GM12878 (cell line): ENCODE measurements around the gene DCAF5. TPM values are rescaled to one million over a fixed set of nuclear protein-coding genes. Genes with fewer than 3 reads are reported as not detected.
A peak's percentile ranks its signal among the peaks of the same experiment; 100 is the strongest.

Source experiments
- ATF7 ChIP-seq: fragments of 450-650 bp; IDR thresholded peaks from 2 replicates; pipeline ENCODE4 v1.6.1; 2016; ENCODE audit warnings: low read depth, mild to moderate bottlenecking
- CBX5 ChIP-seq: sonication (generic); IDR thresholded peaks from 2 replicates; pipeline ENCODE4 v1.6.1; 2016; ENCODE audit warnings: low read depth, moderate library complexity, mild to moderate bottlenecking, inconsistent platforms
- CREB1 ChIP-seq: IDR thresholded peaks from 2 replicates; pipeline ENCODE4 v1.6.1; 2012; ENCODE audit warnings: low read depth, mild to moderate bottlenecking, inconsistent platforms
- GATAD2B ChIP-seq: fragments of 450-650 bp; conservative IDR thresholded peaks from 2 replicates; pipeline ENCODE4 v1.6.1; 2017; ENCODE audit warnings: low read depth, mild to moderate bottlenecking, moderate library complexity
- HDGF ChIP-seq: fragments of 450-650 bp; IDR thresholded peaks from 2 replicates; pipeline ENCODE4 v1.6.1; 2016; ENCODE audit warnings: antibody characterized with exemption
- JUNB ChIP-seq: IDR thresholded peaks from 2 replicates; pipeline ENCODE4 v1.6.1; 2016; ENCODE audit warnings: antibody characterized with exemption, mild to moderate bottlenecking
- MYB ChIP-seq: fragments of 150-350 bp; IDR thresholded peaks from 2 replicates; pipeline ENCODE4 v1.6.1; 2014; ENCODE audit warnings: mild to moderate bottlenecking, low read depth, low read length, borderline replicate concordance
- NFYA ChIP-seq: IDR thresholded peaks from 2 replicates; pipeline ENCODE4 v1.6.1; 2011; ENCODE audit warnings: low read depth, mild to moderate bottlenecking, low read length, improper control_type of control experiment, borderline replicate concordance
- NRF1 ChIP-seq: conservative IDR thresholded peaks from 2 replicates; pipeline ENCODE4 v1.6.1; 2011; ENCODE audit warnings: mild to moderate bottlenecking, low read depth, low read length, improper control_type of control experiment
- RAD21 ChIP-seq: IDR thresholded peaks from 2 replicates; pipeline ENCODE4 v1.6.1; 2011; ENCODE audit warnings: mild to moderate bottlenecking, low read depth, low read length, moderate library complexity; ENCODE audit not compliant: insufficient read depth
- RFX5 ChIP-seq: IDR thresholded peaks from 2 replicates; pipeline ENCODE4 v1.6.1; 2011; ENCODE audit warnings: low read depth, low read length, improper control_type of control experiment
- RUNX3 ChIP-seq: IDR thresholded peaks from 2 replicates; pipeline ENCODE4 v1.6.1; 2012; ENCODE audit warnings: low read length, inconsistent platforms
- SRF ChIP-seq, 2 experiments: IDR thresholded peaks; 2 replicates each; pipeline ENCODE4 v1.6.1; 2011; ENCODE audit warnings: low read depth in 2 of 2, low read length in 2 of 2, mild to moderate bottlenecking in 1 of 2, moderate library complexity in 1 of 2
- YBX1 ChIP-seq: fragments of 450-650 bp; IDR thresholded peaks from 2 replicates; pipeline ENCODE4 v1.6.1; 2016; ENCODE audit warnings: antibody characterized with exemption
- YY1 ChIP-seq: IDR thresholded peaks from 2 replicates; pipeline ENCODE4 v1.6.1; 2011; ENCODE audit warnings: low read depth, mild to moderate bottlenecking, low read length
- ZNF217 ChIP-seq: fragments of 450-650 bp; IDR thresholded peaks from 2 replicates; pipeline ENCODE4 v1.6.1; 2017; ENCODE audit warnings: antibody characterized with exemption, mild to moderate bottlenecking
- polyA plus RNA-seq, 11 experiments: library from polyadenylated mRNA; depleted of rRNA in 4 of 11; unstranded in 6 of 11; stranded (reverse) in 5 of 11; fragments of >200 nt; fragmentation: Nextera tagmentation in 4 of 11; fragmentation: Illumina TruSeq in 1 of 11; extraction: Ambion mirVana in 4 of 11; extraction: Trizol in 1 of 11; gene quantifications; 1 replicate in 1 of 11; 2 replicates in 10 of 11; pipeline versions ENCODE4 v1.2.1 to v1.2.3, GENCODE V29; 2011 to 2016; ENCODE audit warnings: inconsistent platforms in 2 of 11, missing spikeins in 2 of 11, low read depth in 1 of 11
- total RNA-seq, 4 experiments: library from RNA; depleted of rRNA in 3 of 4; stranded (reverse); fragments of >200 nt in 3 of 4; fragmentation: Illumina TruSeq in 1 of 4; extraction: Trizol in 1 of 4; gene quantifications; 2 replicates each; pipeline versions ENCODE4 v1.2.1 to v1.2.3, GENCODE V29; 2013 to 2021
- TF ChIP-seq, protein P1 (sequence below): fragments of 450-650 bp; IDR thresholded peaks from 2 replicates; pipeline ENCODE4 v1.6.1; 2017; ENCODE audit warnings: mild to moderate bottlenecking, moderate library complexity
- TF ChIP-seq, protein P2 (sequence below): fragments of 450-650 bp; formaldehyde crosslinking; IDR thresholded peaks from 2 replicates; pipeline ENCODE4 v1.4.0; 2022; ENCODE audit warnings: mild to moderate bottlenecking, moderate library complexity
- TF ChIP-seq, protein P3 (sequence below): fragments of 450-650 bp; IDR thresholded peaks from 2 replicates; pipeline ENCODE4 v1.6.1; 2014; ENCODE audit warnings: mild to moderate bottlenecking
- TF ChIP-seq, protein P4 (sequence below): IDR thresholded peaks from 2 replicates; pipeline ENCODE4 v1.6.1; 2012; ENCODE audit warnings: low read depth, low read length, improper control_type of control experiment
- TF ChIP-seq, protein P5 (sequence below): fragments of 450-650 bp; conservative IDR thresholded peaks from 2 replicates; pipeline ENCODE4 v1.6.1; 2017; ENCODE audit warnings: mild to moderate bottlenecking, moderate library complexity

The DCAF5 gene
- total and polyA plus RNA-seq, 10 of the 15 experiments (the other 5 are each of a cell fraction or from before 2014, with no cell fraction given), result 6.8 to 38.1 (median 19.1) TPM

DNA sequence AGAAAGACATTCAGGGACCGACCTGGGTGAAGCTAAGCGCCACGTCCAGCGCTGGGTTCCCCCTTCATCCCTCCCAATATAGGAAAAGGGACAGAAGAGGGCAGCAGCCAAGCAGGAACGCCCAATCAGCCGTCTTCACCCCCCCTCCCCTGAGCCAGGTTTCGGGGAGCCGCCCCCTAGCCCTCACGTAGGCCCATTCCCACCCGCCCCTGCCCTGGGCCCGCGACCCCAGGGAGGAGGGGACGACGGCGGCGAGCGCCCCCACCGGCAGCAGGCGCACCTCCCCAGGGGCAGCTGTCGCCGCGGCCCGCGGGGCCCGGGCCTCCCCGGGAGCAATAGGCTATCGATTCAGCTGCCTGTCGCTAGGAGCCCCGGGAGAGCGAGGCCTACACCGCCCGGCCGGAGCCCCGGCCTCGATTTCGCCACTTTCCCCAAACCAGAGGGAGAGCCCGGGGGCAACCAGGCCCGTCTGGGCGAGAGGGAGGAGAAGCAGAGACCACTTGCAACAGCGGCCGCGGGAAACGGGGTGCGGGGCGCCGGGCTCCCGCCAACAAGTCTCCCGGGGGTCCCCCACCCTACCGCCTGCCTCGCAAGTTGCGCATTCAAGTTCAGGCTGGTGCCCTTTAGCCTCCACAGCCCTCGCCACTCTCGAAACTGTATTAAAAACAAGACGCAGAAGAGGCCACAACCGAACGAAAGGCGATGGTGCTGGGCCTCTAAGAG is 1.3 kb downstream of the DCAF5 start (continued):
- TF ChIP-seq RUNX3 (no peak), RAD21 (peak; percentile 45; the same call in 1 of the 2 replicates), HDGF (no peak), NFYA (no peak), YBX1 (no peak), ATF7 (no peak), CBX5 (peak; percentile 81), RFX5 (peak; percentile 87), MYB (no peak), SRF (IDR thresholded peaks at IDR 0.05; ENCODE audit: low read depth in 2 of 2, low read length in 2 of 2) (peak; percentile 62 to 97), ZNF217 (0 out of 2 replicates have a peak, but pooled peaks have one; percentile 41), NRF1 (no peak), JUNB (no peak), YY1 (peak; percentile 89), GATAD2B (peak; percentile 95), CREB1 (peak; percentile 48)
- TF ChIP-seq, protein P1, sequence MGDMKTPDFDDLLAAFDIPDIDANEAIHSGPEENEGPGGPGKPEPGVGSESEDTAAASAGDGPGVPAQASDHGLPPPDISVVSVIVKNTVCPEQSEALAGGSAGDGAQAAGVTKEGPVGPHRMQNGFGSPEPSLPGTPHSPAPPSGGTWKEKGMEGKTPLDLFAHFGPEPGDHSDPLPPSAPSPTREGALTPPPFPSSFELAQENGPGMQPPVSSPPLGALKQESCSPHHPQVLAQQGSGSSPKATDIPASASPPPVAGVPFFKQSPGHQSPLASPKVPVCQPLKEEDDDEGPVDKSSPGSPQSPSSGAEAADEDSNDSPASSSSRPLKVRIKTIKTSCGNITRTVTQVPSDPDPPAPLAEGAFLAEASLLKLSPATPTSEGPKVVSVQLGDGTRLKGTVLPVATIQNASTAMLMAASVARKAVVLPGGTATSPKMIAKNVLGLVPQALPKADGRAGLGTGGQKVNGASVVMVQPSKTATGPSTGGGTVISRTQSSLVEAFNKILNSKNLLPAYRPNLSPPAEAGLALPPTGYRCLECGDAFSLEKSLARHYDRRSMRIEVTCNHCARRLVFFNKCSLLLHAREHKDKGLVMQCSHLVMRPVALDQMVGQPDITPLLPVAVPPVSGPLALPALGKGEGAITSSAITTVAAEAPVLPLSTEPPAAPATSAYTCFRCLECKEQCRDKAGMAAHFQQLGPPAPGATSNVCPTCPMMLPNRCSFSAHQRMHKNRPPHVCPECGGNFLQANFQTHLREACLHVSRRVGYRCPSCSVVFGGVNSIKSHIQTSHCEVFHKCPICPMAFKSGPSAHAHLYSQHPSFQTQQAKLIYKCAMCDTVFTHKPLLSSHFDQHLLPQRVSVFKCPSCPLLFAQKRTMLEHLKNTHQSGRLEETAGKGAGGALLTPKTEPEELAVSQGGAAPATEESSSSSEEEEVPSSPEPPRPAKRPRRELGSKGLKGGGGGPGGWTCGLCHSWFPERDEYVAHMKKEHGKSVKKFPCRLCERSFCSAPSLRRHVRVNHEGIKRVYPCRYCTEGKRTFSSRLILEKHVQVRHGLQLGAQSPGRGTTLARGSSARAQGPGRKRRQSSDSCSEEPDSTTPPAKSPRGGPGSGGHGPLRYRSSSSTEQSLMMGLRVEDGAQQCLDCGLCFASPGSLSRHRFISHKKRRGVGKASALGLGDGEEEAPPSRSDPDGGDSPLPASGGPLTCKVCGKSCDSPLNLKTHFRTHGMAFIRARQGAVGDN, result peak; percentile 50; the same call in 1 of the 2 replicates
- TF ChIP-seq, protein P2, sequence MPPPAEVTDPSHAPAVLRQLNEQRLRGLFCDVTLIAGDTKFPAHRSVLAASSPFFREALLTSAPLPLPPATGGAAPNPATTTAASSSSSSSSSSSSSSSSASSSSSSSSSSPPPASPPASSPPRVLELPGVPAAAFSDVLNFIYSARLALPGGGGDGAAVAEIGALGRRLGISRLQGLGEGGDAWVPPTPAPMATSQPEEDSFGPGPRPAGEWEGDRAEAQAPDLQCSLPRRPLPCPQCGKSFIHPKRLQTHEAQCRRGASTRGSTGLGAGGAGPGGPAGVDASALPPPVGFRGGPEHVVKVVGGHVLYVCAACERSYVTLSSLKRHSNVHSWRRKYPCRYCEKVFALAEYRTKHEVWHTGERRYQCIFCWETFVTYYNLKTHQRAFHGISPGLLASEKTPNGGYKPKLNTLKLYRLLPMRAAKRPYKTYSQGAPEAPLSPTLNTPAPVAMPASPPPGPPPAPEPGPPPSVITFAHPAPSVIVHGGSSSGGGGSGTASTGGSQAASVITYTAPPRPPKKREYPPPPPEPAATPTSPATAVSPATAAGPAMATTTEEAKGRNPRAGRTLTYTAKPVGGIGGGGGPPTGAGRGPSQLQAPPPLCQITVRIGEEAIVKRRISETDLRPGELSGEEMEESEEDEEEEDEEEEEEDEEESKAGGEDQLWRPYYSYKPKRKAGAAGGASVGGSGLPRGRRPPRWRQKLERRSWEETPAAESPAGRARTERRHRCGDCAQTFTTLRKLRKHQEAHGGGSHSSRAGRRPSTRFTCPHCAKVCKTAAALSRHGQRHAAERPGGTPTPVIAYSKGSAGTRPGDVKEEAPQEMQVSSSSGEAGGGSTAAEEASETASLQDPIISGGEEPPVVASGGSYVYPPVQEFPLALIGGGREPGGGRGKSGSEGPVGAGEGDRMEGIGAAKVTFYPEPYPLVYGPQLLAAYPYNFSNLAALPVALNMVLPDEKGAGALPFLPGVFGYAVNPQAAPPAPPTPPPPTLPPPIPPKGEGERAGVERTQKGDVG, result no peak
- TF ChIP-seq, protein P3, sequence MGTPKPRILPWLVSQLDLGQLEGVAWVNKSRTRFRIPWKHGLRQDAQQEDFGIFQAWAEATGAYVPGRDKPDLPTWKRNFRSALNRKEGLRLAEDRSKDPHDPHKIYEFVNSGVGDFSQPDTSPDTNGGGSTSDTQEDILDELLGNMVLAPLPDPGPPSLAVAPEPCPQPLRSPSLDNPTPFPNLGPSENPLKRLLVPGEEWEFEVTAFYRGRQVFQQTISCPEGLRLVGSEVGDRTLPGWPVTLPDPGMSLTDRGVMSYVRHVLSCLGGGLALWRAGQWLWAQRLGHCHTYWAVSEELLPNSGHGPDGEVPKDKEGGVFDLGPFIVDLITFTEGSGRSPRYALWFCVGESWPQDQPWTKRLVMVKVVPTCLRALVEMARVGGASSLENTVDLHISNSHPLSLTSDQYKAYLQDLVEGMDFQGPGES, result no peak
- TF ChIP-seq, protein P4, sequence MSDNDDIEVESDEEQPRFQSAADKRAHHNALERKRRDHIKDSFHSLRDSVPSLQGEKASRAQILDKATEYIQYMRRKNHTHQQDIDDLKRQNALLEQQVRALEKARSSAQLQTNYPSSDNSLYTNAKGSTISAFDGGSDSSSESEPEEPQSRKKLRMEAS, result peak; percentile 31; the same call in 1 of the 2 replicates
- TF ChIP-seq, protein P5, sequence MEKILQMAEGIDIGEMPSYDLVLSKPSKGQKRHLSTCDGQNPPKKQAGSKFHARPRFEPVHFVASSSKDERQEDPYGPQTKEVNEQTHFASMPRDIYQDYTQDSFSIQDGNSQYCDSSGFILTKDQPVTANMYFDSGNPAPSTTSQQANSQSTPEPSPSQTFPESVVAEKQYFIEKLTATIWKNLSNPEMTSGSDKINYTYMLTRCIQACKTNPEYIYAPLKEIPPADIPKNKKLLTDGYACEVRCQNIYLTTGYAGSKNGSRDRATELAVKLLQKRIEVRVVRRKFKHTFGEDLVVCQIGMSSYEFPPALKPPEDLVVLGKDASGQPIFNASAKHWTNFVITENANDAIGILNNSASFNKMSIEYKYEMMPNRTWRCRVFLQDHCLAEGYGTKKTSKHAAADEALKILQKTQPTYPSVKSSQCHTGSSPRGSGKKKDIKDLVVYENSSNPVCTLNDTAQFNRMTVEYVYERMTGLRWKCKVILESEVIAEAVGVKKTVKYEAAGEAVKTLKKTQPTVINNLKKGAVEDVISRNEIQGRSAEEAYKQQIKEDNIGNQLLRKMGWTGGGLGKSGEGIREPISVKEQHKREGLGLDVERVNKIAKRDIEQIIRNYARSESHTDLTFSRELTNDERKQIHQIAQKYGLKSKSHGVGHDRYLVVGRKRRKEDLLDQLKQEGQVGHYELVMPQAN, result peak; percentile 89
